Measurements from ENCODE around the gene SPTY2D1.
"Not testable (repeated sequence)": the region's sequence is repeated elsewhere in the genome, so short reads cannot be mapped to it uniquely, and the experiment has no call there.

DNA sequence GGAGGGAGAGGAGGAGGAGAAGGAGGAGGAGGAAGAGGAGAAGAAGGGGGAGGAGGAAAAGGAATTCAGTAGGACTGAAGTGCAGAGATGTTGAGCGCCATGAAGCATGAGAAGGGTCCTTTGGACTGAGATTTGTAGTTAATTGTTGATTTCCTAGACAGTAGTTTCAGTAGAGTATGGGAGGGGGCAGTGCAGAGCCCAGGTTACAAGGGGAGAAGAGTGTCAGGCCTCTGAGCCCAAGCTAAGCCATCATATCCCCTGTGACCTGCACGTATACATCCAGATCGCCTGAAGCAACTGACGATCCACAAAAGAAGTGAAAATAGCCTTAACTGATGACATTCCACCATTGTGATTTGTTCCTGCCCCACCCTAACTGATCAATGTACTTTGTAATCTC lies 8.9 kb upstream of the SPTY2D1 start:
- TF ChIP-seq, protein P1, sequence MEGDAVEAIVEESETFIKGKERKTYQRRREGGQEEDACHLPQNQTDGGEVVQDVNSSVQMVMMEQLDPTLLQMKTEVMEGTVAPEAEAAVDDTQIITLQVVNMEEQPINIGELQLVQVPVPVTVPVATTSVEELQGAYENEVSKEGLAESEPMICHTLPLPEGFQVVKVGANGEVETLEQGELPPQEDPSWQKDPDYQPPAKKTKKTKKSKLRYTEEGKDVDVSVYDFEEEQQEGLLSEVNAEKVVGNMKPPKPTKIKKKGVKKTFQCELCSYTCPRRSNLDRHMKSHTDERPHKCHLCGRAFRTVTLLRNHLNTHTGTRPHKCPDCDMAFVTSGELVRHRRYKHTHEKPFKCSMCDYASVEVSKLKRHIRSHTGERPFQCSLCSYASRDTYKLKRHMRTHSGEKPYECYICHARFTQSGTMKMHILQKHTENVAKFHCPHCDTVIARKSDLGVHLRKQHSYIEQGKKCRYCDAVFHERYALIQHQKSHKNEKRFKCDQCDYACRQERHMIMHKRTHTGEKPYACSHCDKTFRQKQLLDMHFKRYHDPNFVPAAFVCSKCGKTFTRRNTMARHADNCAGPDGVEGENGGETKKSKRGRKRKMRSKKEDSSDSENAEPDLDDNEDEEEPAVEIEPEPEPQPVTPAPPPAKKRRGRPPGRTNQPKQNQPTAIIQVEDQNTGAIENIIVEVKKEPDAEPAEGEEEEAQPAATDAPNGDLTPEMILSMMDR (IDR thresholded peaks at IDR 0.05; ENCODE audit: poor library complexity), result not testable (repeated sequence)
- not testable (repeated sequence) for TF ChIP-seq EZH2 (IDR thresholded peaks at IDR 0.05; ENCODE audit: borderline replicate concordance)

All from hepatocyte (in vitro differentiated cells).